ENCODE results near the gene TCF4. TPM values are rescaled to one million over a fixed set of nuclear protein-coding genes. Genes with fewer than 3 reads are reported as not detected.

The TCF4 gene
- total and polyA plus RNA-seq, 4 donors = 4.3 to 15.3 (median 11.5) TPM

DNA sequence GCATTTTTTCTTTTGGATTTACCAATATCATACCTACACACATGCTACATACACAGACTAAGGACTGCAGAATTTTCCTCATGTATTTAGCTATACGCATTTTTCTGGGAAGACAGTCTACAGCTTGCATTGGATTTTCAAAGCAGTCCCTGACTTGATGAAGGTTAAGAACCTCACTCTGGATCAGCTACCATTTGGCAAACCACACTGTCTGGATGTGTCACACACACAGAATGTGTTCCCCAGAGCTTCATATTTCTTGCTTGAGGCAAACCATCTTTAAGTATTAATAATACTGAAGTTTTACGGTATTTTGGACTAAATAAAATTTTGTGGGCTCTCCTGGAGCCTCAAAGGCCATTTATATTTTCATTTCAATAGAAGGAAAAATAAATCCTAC lies 102.3 kb downstream of the TCF4 start:
- no peak for DNase-seq (ENCODE audit: low spot score)
- no peaks in the 10 kb centered on the region for H3K9me3 ChIP-seq (ENCODE audit: control insufficient read depth in 4 of 4, low read length in 3 of 4)
- no peaks in the 10 kb centered on the region for H3K36me3 ChIP-seq (ENCODE audit: control insufficient read depth in 4 of 4, insufficient read depth in 3 of 4, low read depth in 1 of 4, low read length in 3 of 4)
- 93% methylated on average over 2 of the region's 2 CpGs for WGBS
- H3K27me3 ChIP-seq (ENCODE audit: control insufficient read depth in 4 of 4, insufficient read depth in 4 of 4, low read length in 3 of 4) = no peaks in the 10 kb centered on the region
- H3K4me1 ChIP-seq (ENCODE audit: control insufficient read depth in 4 of 4, insufficient read depth in 4 of 4, low read length in 3 of 4) = no peaks in the 10 kb centered on the region
- H3K9ac ChIP-seq (ENCODE audit: low read depth in 1 of 2, low read length in 2 of 2) = no peak overlapping the region
- H3K27ac ChIP-seq (ENCODE audit: low read depth in 1 of 2, low read length in 2 of 2) = no peak overlapping the region
- TF ChIP-seq FOXA2 (IDR thresholded peaks at IDR 0.05) = no peak
- no peak for TF ChIP-seq HNF4A (conservative IDR thresholded peaks at IDR 0.05)
- TF ChIP-seq MAX (IDR thresholded peaks at IDR 0.05) = no peak
- TF ChIP-seq JUND (IDR thresholded peaks at IDR 0.05) = no peak
- no peak for TF ChIP-seq RXRA (IDR thresholded peaks at IDR 0.05)
- TF ChIP-seq HNF4G (IDR thresholded peaks at IDR 0.05) = no peak
- no peak for TF ChIP-seq EGR1 (IDR thresholded peaks at IDR 0.05; ENCODE audit: low read depth in 2 of 2)
- no peak for TF ChIP-seq GABPA (IDR thresholded peaks at IDR 0.05 in 1 of 2, conservative IDR thresholded peaks at IDR 0.05 in 1 of 2)
- no peak for TF ChIP-seq FOXA1 (IDR thresholded peaks at IDR 0.05)
- no peak for TF ChIP-seq NR2F2 (IDR thresholded peaks at IDR 0.05)
- TF ChIP-seq, protein P1, sequence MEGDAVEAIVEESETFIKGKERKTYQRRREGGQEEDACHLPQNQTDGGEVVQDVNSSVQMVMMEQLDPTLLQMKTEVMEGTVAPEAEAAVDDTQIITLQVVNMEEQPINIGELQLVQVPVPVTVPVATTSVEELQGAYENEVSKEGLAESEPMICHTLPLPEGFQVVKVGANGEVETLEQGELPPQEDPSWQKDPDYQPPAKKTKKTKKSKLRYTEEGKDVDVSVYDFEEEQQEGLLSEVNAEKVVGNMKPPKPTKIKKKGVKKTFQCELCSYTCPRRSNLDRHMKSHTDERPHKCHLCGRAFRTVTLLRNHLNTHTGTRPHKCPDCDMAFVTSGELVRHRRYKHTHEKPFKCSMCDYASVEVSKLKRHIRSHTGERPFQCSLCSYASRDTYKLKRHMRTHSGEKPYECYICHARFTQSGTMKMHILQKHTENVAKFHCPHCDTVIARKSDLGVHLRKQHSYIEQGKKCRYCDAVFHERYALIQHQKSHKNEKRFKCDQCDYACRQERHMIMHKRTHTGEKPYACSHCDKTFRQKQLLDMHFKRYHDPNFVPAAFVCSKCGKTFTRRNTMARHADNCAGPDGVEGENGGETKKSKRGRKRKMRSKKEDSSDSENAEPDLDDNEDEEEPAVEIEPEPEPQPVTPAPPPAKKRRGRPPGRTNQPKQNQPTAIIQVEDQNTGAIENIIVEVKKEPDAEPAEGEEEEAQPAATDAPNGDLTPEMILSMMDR (IDR thresholded peaks at IDR 0.05; ENCODE audit: low read depth, low read length, missing input control) = no peak
- no peak for TF ChIP-seq YY1 (IDR thresholded peaks at IDR 0.05)
- no peak for TF ChIP-seq SP1 (IDR thresholded peaks at IDR 0.05)
- TF ChIP-seq TAF1 (conservative IDR thresholded peaks at IDR 0.05) = no peak
- TF ChIP-seq RAD21 (IDR thresholded peaks at IDR 0.05) = no peak
- TF ChIP-seq, protein P2, sequence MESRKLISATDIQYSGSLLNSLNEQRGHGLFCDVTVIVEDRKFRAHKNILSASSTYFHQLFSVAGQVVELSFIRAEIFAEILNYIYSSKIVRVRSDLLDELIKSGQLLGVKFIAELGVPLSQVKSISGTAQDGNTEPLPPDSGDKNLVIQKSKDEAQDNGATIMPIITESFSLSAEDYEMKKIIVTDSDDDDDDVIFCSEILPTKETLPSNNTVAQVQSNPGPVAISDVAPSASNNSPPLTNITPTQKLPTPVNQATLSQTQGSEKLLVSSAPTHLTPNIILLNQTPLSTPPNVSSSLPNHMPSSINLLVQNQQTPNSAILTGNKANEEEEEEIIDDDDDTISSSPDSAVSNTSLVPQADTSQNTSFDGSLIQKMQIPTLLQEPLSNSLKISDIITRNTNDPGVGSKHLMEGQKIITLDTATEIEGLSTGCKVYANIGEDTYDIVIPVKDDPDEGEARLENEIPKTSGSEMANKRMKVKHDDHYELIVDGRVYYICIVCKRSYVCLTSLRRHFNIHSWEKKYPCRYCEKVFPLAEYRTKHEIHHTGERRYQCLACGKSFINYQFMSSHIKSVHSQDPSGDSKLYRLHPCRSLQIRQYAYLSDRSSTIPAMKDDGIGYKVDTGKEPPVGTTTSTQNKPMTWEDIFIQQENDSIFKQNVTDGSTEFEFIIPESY (IDR thresholded peaks at IDR 0.05) = no peak
- no peak for TF ChIP-seq REST (IDR thresholded peaks at IDR 0.05)
- no peak for TF ChIP-seq ATF3 (IDR thresholded peaks at IDR 0.05)
- no peak overlapping the region for H3K4me3 ChIP-seq (ENCODE audit: low read depth in 1 of 3, low read length in 3 of 3)
